PC-9 (cell line): Measurements from ENCODE around the gene NXPH1. TPM values are rescaled to one million over a fixed set of nuclear protein-coding genes. Genes with fewer than 3 reads are reported as not detected.

ENCODE experiments used
- BruUV-seq: library from RNA; stranded (reverse); fragments of 400-500 nt; replicated peaks from 2 replicates; lab custom pipeline; 2021; lab: Mats Ljungman, UMichigan
- CTCF ChIA-PET: fragments of 300-600 bp; sonication (Branson Sonifier 250); formaldehyde crosslinking; loops from one replicate; lab custom pipeline; 2022; ENCODE audit warnings: antibody characterized with exemption; lab: Charles Lee
- POLR2A ChIA-PET: fragments of 300-600 bp; sonication (Branson Sonifier 250); formaldehyde crosslinking; loops from one replicate; lab custom pipeline; 2022; ENCODE audit warnings: antibody characterized with exemption; ENCODE audit not compliant: unreplicated experiment; lab: Charles Lee
- DNase-seq, 2 experiments: peaks; one replicate each; pipeline versions ENCODE4 v3.0.0 to v3.0.0-alpha.2; 2015 to 2022; ENCODE audit warnings: mixed read lengths in 1 of 2
- H2AFZ ChIP-seq: fragments of 200-600 bp; sonication (generic); 2 replicates; pipeline ENCODE4 v1.8.1; 2017; ENCODE audit warnings: antibody characterized with exemption
- H3F3A ChIP-seq: fragments of 200-600 bp; sonication (generic); 2 replicates; pipeline ENCODE4 v1.8.1; 2017; ENCODE audit warnings: antibody characterized with exemption, mild to moderate bottlenecking, low read depth; ENCODE audit not compliant: insufficient read depth
- H3K27ac ChIP-seq: fragments of 200-600 bp; sonication (generic); 2 replicates; pipeline ENCODE4 v1.6.1; 2016; ENCODE audit warnings: mixed run types
- H3K27me3 ChIP-seq: fragments of 200-600 bp; sonication (generic); 2 replicates; pipeline ENCODE4 v1.6.1; 2016; ENCODE audit warnings: low read depth, mixed run types; ENCODE audit not compliant: insufficient read depth
- H3K36me3 ChIP-seq: fragments of 200-600 bp; sonication (generic); 2 replicates; pipeline ENCODE4 v1.6.1; 2016; ENCODE audit warnings: low read depth, mixed run types
- H3K4me1 ChIP-seq: fragments of 200-600 bp; sonication (generic); replicated peaks from 2 replicates; pipeline ENCODE4 v1.6.1; 2016; ENCODE audit warnings: mixed run types; ENCODE audit not compliant: insufficient read depth
- H3K4me2 ChIP-seq: fragments of 200-600 bp; sonication (generic); 2 replicates; pipeline ENCODE4 v1.6.1; 2017; ENCODE audit warnings: mixed run types
- H3K4me3 ChIP-seq: fragments of 200-600 bp; sonication (generic); 2 replicates; pipeline ENCODE4 v1.6.1; 2016; ENCODE audit warnings: mixed run types
- H3K79me2 ChIP-seq: fragments of 200-600 bp; sonication (generic); 2 replicates; pipeline ENCODE4 v1.6.1; 2017; ENCODE audit warnings: low read depth, mixed run types
- H3K9me2 ChIP-seq: fragments of 200-600 bp; sonication (generic); 2 replicates; pipeline ENCODE4 v1.8.1; 2017; ENCODE audit warnings: mild to moderate bottlenecking; ENCODE audit not compliant: insufficient read depth
- H3K9me3 ChIP-seq: fragments of 200-600 bp; sonication (generic); 2 replicates; pipeline ENCODE4 v1.8.1; 2016; ENCODE audit warnings: low read depth; ENCODE audit not compliant: insufficient read depth
- H4K20me1 ChIP-seq: fragments of 200-600 bp; sonication (generic); 2 replicates; pipeline ENCODE4 v1.8.1; 2017; ENCODE audit not compliant: insufficient read depth
- EZH2 ChIP-seq: fragments of 200-600 bp; sonication (generic); IDR thresholded peaks from 2 replicates; pipeline ENCODE4 v1.8.0; 2017; ENCODE audit warnings: antibody characterized with exemption, low read depth
- intact Hi-C: fragments of 100-400 bp; cut with micrococcal nuclease; formaldehyde crosslinking; loops from one replicate; pipeline ENCODE4 v1.10.0; 2022; ENCODE audit not compliant: unreplicated experiment
- total RNA-seq: library from RNA; stranded (reverse); gene quantifications from 2 replicates; pipeline ENCODE4 v1.2.3, GENCODE V29; 2021
- TF ChIP-seq, protein P1 (sequence below): fragments of 200-600 bp; sonication (generic); conservative IDR thresholded peaks from 2 replicates; pipeline ENCODE4 v1.6.1; 2017; ENCODE audit warnings: mixed run types, antibody characterized with exemption, mild to moderate bottlenecking, moderate library complexity

The NXPH1 gene
- total RNA-seq, 1 experiment from 2014 or later, result not detected

DNA sequence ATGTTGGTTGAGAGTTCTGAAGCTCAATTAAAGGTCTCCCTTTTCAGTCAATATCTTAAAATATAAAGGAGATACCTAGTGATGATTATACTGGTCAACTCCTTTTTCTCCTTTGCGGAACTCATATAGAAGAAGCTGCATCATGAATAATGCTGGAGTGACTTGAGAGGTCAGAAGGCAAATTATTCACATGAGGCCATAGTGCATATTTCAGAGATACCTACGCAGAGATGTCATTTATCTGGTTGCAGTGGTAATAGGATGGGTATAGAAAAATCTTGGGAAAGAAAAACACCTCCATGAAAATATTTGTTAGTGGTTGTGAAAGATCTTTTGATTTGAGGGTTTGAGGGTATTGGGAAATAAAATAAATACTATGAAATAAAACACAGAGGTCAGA is 47.7 kb downstream of the NXPH1 start:
- H3K4me1 ChIP-seq, result no peaks in the 10 kb centered on the region
- intact Hi-C loops, result no loop called here

DNA sequence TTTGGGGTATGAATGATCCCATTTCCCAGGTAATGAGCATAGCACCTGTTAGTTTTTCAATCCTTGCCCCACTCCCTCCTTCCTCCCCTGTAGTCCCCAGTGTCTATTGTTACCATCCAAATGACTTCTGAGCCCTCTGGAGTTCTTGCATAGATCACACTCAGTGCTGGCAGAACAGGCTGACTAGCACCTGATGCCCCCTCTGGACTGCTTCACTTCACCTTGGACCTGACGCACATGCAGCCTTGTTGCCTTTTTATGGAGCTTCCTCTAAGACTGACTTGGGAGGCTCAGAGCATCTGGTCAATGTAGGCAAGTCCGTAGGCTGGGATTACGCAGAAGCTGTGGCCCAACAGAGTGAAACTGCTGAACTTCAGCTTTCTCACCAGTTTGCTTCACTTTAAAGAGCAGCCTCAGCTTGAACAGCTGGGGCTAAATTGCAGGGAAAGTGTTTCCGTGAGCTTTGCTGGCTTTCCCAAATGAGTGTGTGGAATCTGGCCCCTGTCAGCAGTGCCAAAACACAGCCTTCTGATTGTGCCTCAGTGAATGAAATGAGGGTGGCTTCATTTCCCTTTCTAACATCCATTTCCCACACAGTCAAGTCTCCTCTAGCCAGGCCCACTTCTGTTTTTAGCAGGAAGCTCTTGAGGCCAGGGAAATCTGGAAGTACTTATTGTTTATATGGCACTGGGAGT is 48.5 kb downstream of the NXPH1 start:
- no peaks in the 10 kb centered on the region for H3K79me2 ChIP-seq
- TF ChIP-seq, protein P1, sequence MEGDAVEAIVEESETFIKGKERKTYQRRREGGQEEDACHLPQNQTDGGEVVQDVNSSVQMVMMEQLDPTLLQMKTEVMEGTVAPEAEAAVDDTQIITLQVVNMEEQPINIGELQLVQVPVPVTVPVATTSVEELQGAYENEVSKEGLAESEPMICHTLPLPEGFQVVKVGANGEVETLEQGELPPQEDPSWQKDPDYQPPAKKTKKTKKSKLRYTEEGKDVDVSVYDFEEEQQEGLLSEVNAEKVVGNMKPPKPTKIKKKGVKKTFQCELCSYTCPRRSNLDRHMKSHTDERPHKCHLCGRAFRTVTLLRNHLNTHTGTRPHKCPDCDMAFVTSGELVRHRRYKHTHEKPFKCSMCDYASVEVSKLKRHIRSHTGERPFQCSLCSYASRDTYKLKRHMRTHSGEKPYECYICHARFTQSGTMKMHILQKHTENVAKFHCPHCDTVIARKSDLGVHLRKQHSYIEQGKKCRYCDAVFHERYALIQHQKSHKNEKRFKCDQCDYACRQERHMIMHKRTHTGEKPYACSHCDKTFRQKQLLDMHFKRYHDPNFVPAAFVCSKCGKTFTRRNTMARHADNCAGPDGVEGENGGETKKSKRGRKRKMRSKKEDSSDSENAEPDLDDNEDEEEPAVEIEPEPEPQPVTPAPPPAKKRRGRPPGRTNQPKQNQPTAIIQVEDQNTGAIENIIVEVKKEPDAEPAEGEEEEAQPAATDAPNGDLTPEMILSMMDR, result no peak
- no peak for TF ChIP-seq EZH2
- H3K27ac ChIP-seq, result no peak overlapping the region
- intact Hi-C loops, result no loop called here
- DNase-seq, result no peak
- H3K36me3 ChIP-seq, result no peaks in the 10 kb centered on the region
- H3K4me3 ChIP-seq, result no peak overlapping the region
- H3K9me3 ChIP-seq, result no peaks in the 10 kb centered on the region
- no peak overlapping the region for H2AFZ ChIP-seq
- BruUV-seq, result no TSS peak
- CTCF ChIA-PET, result no interaction called here
- no peaks in the 10 kb centered on the region for H3K4me1 ChIP-seq
- POLR2A ChIA-PET, result no interaction called here
- H3K9me2 ChIP-seq, result 0 out of 2 replicates have a peak, but pooled peaks cover 4% of the 10 kb centered on the region
- no peaks in the 10 kb centered on the region for H3K27me3 ChIP-seq
- H3F3A ChIP-seq, result no peaks in the 10 kb centered on the region
- H4K20me1 ChIP-seq, result no peaks in the 10 kb centered on the region
- H3K4me2 ChIP-seq, result no peak overlapping the region

More for the DNA sequence above, 47.7 kb downstream of the NXPH1 start:
- no peaks in the 10 kb centered on the region for H4K20me1 ChIP-seq
- no peaks in the 10 kb centered on the region for H3F3A ChIP-seq
- no peak for DNase-seq
- H3K9me3 ChIP-seq, result no peaks in the 10 kb centered on the region
- no peak overlapping the region for H3K4me3 ChIP-seq
- no peak overlapping the region for H3K27ac ChIP-seq
- ChIA-PET POLR2A (no interaction called here), CTCF (no interaction called here)
- no TSS peak for BruUV-seq
- H3K36me3 ChIP-seq, result no peaks in the 10 kb centered on the region
- 0 out of 2 replicates have a peak, but pooled peaks cover 4% of the 10 kb centered on the region for H3K9me2 ChIP-seq
- no peak for TF ChIP-seq EZH2
- TF ChIP-seq, protein P1, result no peak
- no peaks in the 10 kb centered on the region for H3K79me2 ChIP-seq
- no peak overlapping the region for H3K4me2 ChIP-seq
- H2AFZ ChIP-seq, result no peak overlapping the region
- H3K27me3 ChIP-seq, result no peaks in the 10 kb centered on the region

DNA sequence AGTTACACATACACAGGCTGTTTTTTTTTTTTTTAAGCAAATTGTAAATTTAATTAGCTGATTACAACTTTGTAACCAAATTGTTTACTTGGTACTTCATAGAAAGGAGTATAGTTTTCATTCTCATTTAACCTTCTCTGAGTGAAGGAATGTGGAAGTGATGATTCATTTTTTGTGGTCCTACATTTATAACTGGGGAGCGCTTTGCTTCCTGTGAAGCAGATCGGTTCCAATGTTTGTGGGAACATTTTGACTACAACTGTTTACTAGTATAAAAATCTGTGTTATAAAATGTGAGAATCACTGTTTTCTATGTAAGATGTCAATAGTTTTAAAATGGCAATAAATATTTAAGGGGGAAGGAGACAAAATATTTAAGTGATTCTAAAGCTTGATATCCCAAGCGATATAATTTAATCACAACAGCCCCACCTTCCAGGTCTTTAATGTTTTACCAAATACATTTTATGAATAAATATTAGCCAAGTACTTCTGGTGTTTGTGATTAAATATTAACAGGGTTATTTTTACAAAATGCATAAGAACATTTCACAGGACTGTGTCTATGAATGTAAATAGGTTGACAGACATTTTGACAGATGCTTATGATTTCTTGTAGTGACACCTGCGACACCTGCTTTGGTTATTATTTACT is 57.1 kb downstream of the NXPH1 start:
- H3K4me1 ChIP-seq, result no peaks in the 10 kb centered on the region
- no peak overlapping the region for H3K4me3 ChIP-seq
- H3K27ac ChIP-seq, result no peak overlapping the region
- H3K79me2 ChIP-seq, result no peaks in the 10 kb centered on the region
- H3K4me2 ChIP-seq, result no peak overlapping the region
- no peak for TF ChIP-seq EZH2
- TF ChIP-seq, protein P1, result no peak
- peaks cover 4% of the 10 kb centered on the region; the same call in 1 of the 2 replicates for H3K27me3 ChIP-seq
- no peaks in the 10 kb centered on the region for H3K9me2 ChIP-seq
- CTCF ChIA-PET, result no interaction called here
- no peaks in the 10 kb centered on the region for H3K9me3 ChIP-seq
- H3K36me3 ChIP-seq, result no peaks in the 10 kb centered on the region
- no TSS peak for BruUV-seq
- POLR2A ChIA-PET, result no interaction called here
- no peak overlapping the region for H2AFZ ChIP-seq
- DNase-seq, result no peak
- intact Hi-C loops, result no loop called here
- H4K20me1 ChIP-seq, result no peaks in the 10 kb centered on the region
- H3F3A ChIP-seq, result no peaks in the 10 kb centered on the region
